Chondrocyte (in vitro differentiated cells): ENCODE measurements around the gene G6PD. TPM values are rescaled to one million over a fixed set of nuclear protein-coding genes. Genes with fewer than 3 reads are reported as not detected.
"Not testable (repeated sequence)": the region's sequence is repeated elsewhere in the genome, so short reads cannot be mapped to it uniquely, and the experiment has no call there.

Experiments used
- DNase-seq: peaks from one replicate; pipeline ENCODE4 v3.0.0; 2021; ENCODE audit warnings: mixed read lengths, low spot score
- H3K27ac Mint-ChIP-seq: one replicate; pipeline ENCODE4 v1.8.0; 2021; ENCODE audit warnings: mild to moderate bottlenecking, moderate library complexity, mixed read lengths; ENCODE audit not compliant: unreplicated experiment
- H3K27me3 Mint-ChIP-seq: 2 replicates; pipeline ENCODE4 v1.8.0; 2021; ENCODE audit warnings: low read depth, mixed read lengths
- H3K36me3 Mint-ChIP-seq: 2 replicates; pipeline ENCODE4 v1.8.0; 2021; ENCODE audit warnings: low read depth, mixed read lengths
- H3K4me1 Mint-ChIP-seq: 2 replicates; pipeline ENCODE4 v1.8.0; 2021; ENCODE audit warnings: low read depth, mild to moderate bottlenecking, mixed read lengths
- H3K4me3 Mint-ChIP-seq: one replicate; pipeline ENCODE4 v1.8.0; 2021; ENCODE audit warnings: mild to moderate bottlenecking, moderate library complexity, mixed read lengths; ENCODE audit not compliant: unreplicated experiment
- H3K9me3 Mint-ChIP-seq: 2 replicates; pipeline ENCODE4 v1.8.0; 2021; ENCODE audit warnings: low read depth, mixed read lengths
- CTCF ChIP-seq: fragments of 200-600 bp; sonication (generic); IDR thresholded peaks from 2 replicates; pipeline ENCODE4 v1.5.0; 2021; ENCODE audit warnings: antibody characterized with exemption, mild to moderate bottlenecking, moderate library complexity
- total RNA-seq: library from RNA; stranded (reverse); gene quantifications from 3 replicates; pipeline ENCODE4 v1.2.1, GENCODE V29; 2021

G6PD gene
- total RNA-seq, 1 donor from 2014 or later, result 63.9 TPM

- H3K27me3 Mint-ChIP-seq, result no peaks in the 10 kb centered on the region
- peaks cover 10% of the 10 kb centered on the region for H3K36me3 Mint-ChIP-seq
- no peak overlapping the region for H3K4me3 Mint-ChIP-seq
- H3K27ac Mint-ChIP-seq, result peak overlapping the region; percentile 69
- H3K9me3 Mint-ChIP-seq, result peaks cover 19% of the 10 kb centered on the region
- no peak for DNase-seq
- H3K4me1 Mint-ChIP-seq, result peaks cover 8% of the 10 kb centered on the region
- no peak for TF ChIP-seq CTCF
These were observed 40.9 kb downstream of the G6PD start for GRCh38 chrX:154505734-154506133.

GRCh38 chrX:154502989-154503388, 43.7 kb downstream of the G6PD start:
- TF ChIP-seq CTCF, result no peak
- H3K9me3 Mint-ChIP-seq, result peaks cover 3% of the 10 kb centered on the region

GRCh38 chrX:154502098-154502497, 44.5 kb downstream of the G6PD start:
- Mint-ChIP-seq H3K27me3 (no peaks in the 10 kb centered on the region), H3K9me3 (peaks cover 3% of the 10 kb centered on the region), H3K4me1 (peaks cover 8% of the 10 kb centered on the region), H3K27ac (no peak overlapping the region), H3K4me3 (no peak overlapping the region), H3K36me3 (peaks cover 4% of the 10 kb centered on the region)
- no peak for TF ChIP-seq CTCF
- DNase-seq, result no peak

More at GRCh38 chrX:154502989-154503388, 43.7 kb downstream of the G6PD start:
- DNase-seq, result no peak
- Mint-ChIP-seq H3K4me3 (no peak overlapping the region), H3K27me3 (no peaks in the 10 kb centered on the region), H3K36me3 (peaks cover 4% of the 10 kb centered on the region), H3K27ac (no peak overlapping the region), H3K4me1 (peaks cover 8% of the 10 kb centered on the region)

GRCh38 chrX:154501423-154501822, 45.2 kb downstream of the G6PD start:
- not testable (repeated sequence) for H3K27me3 Mint-ChIP-seq, DNase-seq, H3K9me3 Mint-ChIP-seq, H3K36me3 Mint-ChIP-seq, H3K27ac Mint-ChIP-seq, H3K4me1 Mint-ChIP-seq, H3K4me3 Mint-ChIP-seq

GRCh38 chrX:154496591-154497137, 50.0 kb downstream of the G6PD start:
- H3K27me3 Mint-ChIP-seq, H3K9me3 Mint-ChIP-seq, H3K27ac Mint-ChIP-seq, H3K4me1 Mint-ChIP-seq, H3K4me3 Mint-ChIP-seq, H3K36me3 Mint-ChIP-seq, DNase-seq: not testable (repeated sequence)

- H3K4me3 Mint-ChIP-seq, result no peak overlapping the region
- TF ChIP-seq CTCF, result no peak
- H3K27me3 Mint-ChIP-seq, result no peaks in the 10 kb centered on the region
- H3K4me1 Mint-ChIP-seq, result no peaks in the 10 kb centered on the region
- no peaks in the 10 kb centered on the region for H3K9me3 Mint-ChIP-seq
- H3K36me3 Mint-ChIP-seq, result no peaks in the 10 kb centered on the region
- DNase-seq, result no peak
- H3K27ac Mint-ChIP-seq, result no peak overlapping the region
These were observed 51.1 kb downstream of the G6PD start for GRCh38 chrX:154495472-154495922.
